H9 (cell line): ENCODE results near the gene ZFP92. TPM values are rescaled to one million over a fixed set of nuclear protein-coding genes. Genes with fewer than 3 reads are reported as not detected.

ENCODE experiments used
- DNase-seq: peaks from one replicate; pipeline ENCODE4 v3.0.0-alpha.2; 2017
- H2AFZ ChIP-seq: one replicate; pipeline ENCODE4 v1.6.1; 2013; ENCODE audit warnings: mild to moderate bottlenecking, low read length, control low read depth, moderate library complexity
- H2AK5ac ChIP-seq: 2 replicates; pipeline ENCODE4 v1.6.1; 2013; ENCODE audit warnings: low read length, control low read depth, mixed read lengths; ENCODE audit not compliant: insufficient read length
- H2BK120ac ChIP-seq: one replicate; pipeline ENCODE4 v1.6.1; 2013; ENCODE audit warnings: low read depth, mild to moderate bottlenecking, low read length, control low read depth, inconsistent platforms; ENCODE audit not compliant: poor library complexity, severe bottlenecking
- H2BK12ac ChIP-seq: 2 replicates; pipeline ENCODE4 v1.6.1; 2013; ENCODE audit warnings: low read length, control low read depth, mixed read lengths, low read depth; ENCODE audit not compliant: insufficient read length
- H2BK15ac ChIP-seq: 2 replicates; pipeline ENCODE4 v1.6.1; 2013; ENCODE audit warnings: low read depth, low read length, control low read depth
- H2BK20ac ChIP-seq: one replicate; pipeline ENCODE4 v1.6.1; 2013; ENCODE audit warnings: low read depth, mild to moderate bottlenecking, low read length, control low read depth, inconsistent platforms; ENCODE audit not compliant: poor library complexity, severe bottlenecking
- H2BK5ac ChIP-seq: 2 replicates; pipeline ENCODE4 v1.6.1; 2013; ENCODE audit warnings: low read length, control low read depth, mixed read lengths; ENCODE audit not compliant: insufficient read length
- H3K14ac ChIP-seq: 2 replicates; pipeline ENCODE4 v1.6.1; 2013; ENCODE audit warnings: low read length, control low read depth; ENCODE audit not compliant: insufficient read depth
- H3K18ac ChIP-seq: 2 replicates; pipeline ENCODE4 v1.6.1; 2013; ENCODE audit warnings: low read depth, mild to moderate bottlenecking, mixed read lengths, low read length, control low read depth; ENCODE audit not compliant: insufficient read length
- H3K23ac ChIP-seq: 2 replicates; pipeline ENCODE4 v1.6.1; 2013; ENCODE audit warnings: low read length, control low read depth, mixed read lengths, low read depth; ENCODE audit not compliant: insufficient read length
- H3K23me2 ChIP-seq: 2 replicates; pipeline ENCODE4 v1.6.1; 2013; ENCODE audit warnings: low read depth, mild to moderate bottlenecking, mixed read lengths, low read length, control low read depth; ENCODE audit not compliant: insufficient read length, poor library complexity, severe bottlenecking
- H3K27ac ChIP-seq: 2 replicates; pipeline ENCODE4 v1.5.1; 2013; ENCODE audit warnings: low read length, control low read depth, mixed read lengths, low read depth; ENCODE audit not compliant: insufficient read length
- H3K27me3 ChIP-seq: 2 replicates; pipeline ENCODE4 v1.6.1; 2013; ENCODE audit warnings: low read length, control low read depth, inconsistent platforms; ENCODE audit not compliant: insufficient read depth
- H3K4ac ChIP-seq: 2 replicates; pipeline ENCODE4 v1.6.1; 2013; ENCODE audit warnings: low read depth, mild to moderate bottlenecking, control low read depth, inconsistent platforms, low read length, moderate library complexity
- H3K4me1 ChIP-seq: 2 replicates; pipeline ENCODE4 v1.6.1; 2013; ENCODE audit warnings: low read length, control low read depth, inconsistent platforms; ENCODE audit not compliant: insufficient read depth
- H3K4me2 ChIP-seq: 2 replicates; pipeline ENCODE4 v1.6.1; 2013; ENCODE audit warnings: low read length, control low read depth, mixed read lengths; ENCODE audit not compliant: insufficient read length, insufficient read depth
- H3K56ac ChIP-seq: 2 replicates; pipeline ENCODE4 v1.6.1; 2013; ENCODE audit warnings: low read depth, mild to moderate bottlenecking, mixed read lengths, low read length, control low read depth; ENCODE audit not compliant: insufficient read length
- H3K79me1 ChIP-seq: 2 replicates; pipeline ENCODE4 v1.6.1; 2013; ENCODE audit warnings: low read depth, mild to moderate bottlenecking, moderate library complexity, low read length, control low read depth, inconsistent platforms; ENCODE audit not compliant: insufficient read depth, poor library complexity, severe bottlenecking
- H3K79me2 ChIP-seq: 2 replicates; pipeline ENCODE4 v1.6.1; 2013; ENCODE audit warnings: low read length, control low read depth, inconsistent platforms; ENCODE audit not compliant: insufficient read depth
- H3K9ac ChIP-seq: 2 replicates; pipeline ENCODE4 v1.6.1; 2013; ENCODE audit warnings: low read length, control low read depth, mixed read lengths; ENCODE audit not compliant: insufficient read length; ENCODE audit errors: extremely low read depth
- H3K9me3 ChIP-seq: one replicate; pipeline ENCODE4 v1.6.1; 2013; ENCODE audit warnings: low read depth, low read length, inconsistent platforms; ENCODE audit not compliant: control insufficient read depth
- H3T11ph ChIP-seq: one replicate; pipeline ENCODE4 v1.6.1; 2013; ENCODE audit warnings: mild to moderate bottlenecking, low read length, control low read depth, inconsistent platforms
- H4K20me1 ChIP-seq: one replicate; pipeline ENCODE4 v1.6.1; 2013; ENCODE audit not compliant: control insufficient read depth, insufficient read length, insufficient read depth
- H4K5ac ChIP-seq: 2 replicates; pipeline ENCODE4 v1.6.1; 2013; ENCODE audit warnings: low read depth, mild to moderate bottlenecking, mixed read lengths, low read length, control low read depth; ENCODE audit not compliant: insufficient read length
- H4K8ac ChIP-seq: replicated peaks from 2 replicates; pipeline ENCODE4 v1.6.1; 2013; ENCODE audit warnings: low read length, control low read depth, mixed read lengths, low read depth; ENCODE audit not compliant: insufficient read length
- H4K91ac ChIP-seq: 2 replicates; pipeline ENCODE4 v1.6.1; 2013; ENCODE audit warnings: low read depth, mild to moderate bottlenecking, moderate library complexity, mixed read lengths, low read length, control low read depth; ENCODE audit not compliant: insufficient read length
- H3K27ac Mint-ChIP-seq, 3 experiments: 2 replicates in 2 of 3; 3 replicates in 1 of 3; pipeline ENCODE4 v1.8.0; 2020 to 2021; ENCODE audit warnings: mixed read lengths in 3 of 3, mild to moderate bottlenecking in 1 of 3, moderate library complexity in 1 of 3
- H3K27me3 Mint-ChIP-seq: 2 replicates; pipeline ENCODE4 v1.8.0; 2021; ENCODE audit warnings: low read depth, mild to moderate bottlenecking, moderate library complexity, mixed read lengths
- H3K36me3 Mint-ChIP-seq, 3 experiments: 2 replicates in 2 of 3; 3 replicates in 1 of 3; pipeline ENCODE4 v1.8.0; 2020 to 2021; ENCODE audit warnings: low read depth in 3 of 3, mixed read lengths in 3 of 3; ENCODE audit not compliant: insufficient read depth in 1 of 3
- H3K4me1 Mint-ChIP-seq, 2 experiments: 2 replicates each; pipeline ENCODE4 v1.8.0; 2020; ENCODE audit warnings: mixed read lengths in 2 of 2
- H3K4me3 Mint-ChIP-seq, 2 experiments: 2 replicates in 1 of 2; 3 replicates in 1 of 2; pipeline ENCODE4 v1.8.0; 2020 to 2021; ENCODE audit warnings: mild to moderate bottlenecking in 2 of 2, mixed read lengths in 2 of 2, moderate library complexity in 1 of 2
- H3K9me3 Mint-ChIP-seq, 2 experiments: 2 replicates in 1 of 2; 3 replicates in 1 of 2; pipeline ENCODE4 v1.8.0; 2020; ENCODE audit warnings: mild to moderate bottlenecking in 2 of 2, mixed read lengths in 2 of 2, moderate library complexity in 1 of 2
- CTCF ChIP-seq: fragments of 200-600 bp; sonication (generic); conservative IDR thresholded peaks from 3 replicates; pipeline ENCODE4 v1.8.0; 2021; ENCODE audit warnings: antibody characterized with exemption, mild to moderate bottlenecking
- WGBS: extraction: QIAGEN DNeasy Blood & Tissue Kit; methylation state at CpG from one replicate; pipeline ENCODE4 v1.1.7; 2013; ENCODE audit warnings: missing lambda C conversion rate, low lambda C conversion rate, mixed read lengths; ENCODE audit not compliant: insufficient read length; ENCODE audit errors: extremely low coverage; 5-methylcytosine and 5-hydroxymethylcytosine counted together
- total RNA-seq: library from RNA; stranded (reverse); gene quantifications from 2 replicates; pipeline ENCODE4 v1.2.1, GENCODE V29; 2021

ZFP92 gene
- total RNA-seq, 1 experiment from 2014 or later = 0.68 TPM

- Mint-ChIP-seq H3K9me3 (peaks cover 61 to 77% of the 10 kb centered on the region in 2 experiments), H3K4me3 (no peak overlapping the region), H3K36me3 (peaks cover 8 to 10% (median 10%) of the 10 kb centered on the region in 3 experiments; a peak in 4 of 7 replicates), H3K27me3 (peaks cover 47% of the 10 kb centered on the region), H3K27ac (no peak overlapping the region), H3K4me1 (peaks cover 7 to 8% of the 10 kb centered on the region in 2 experiments; a peak in 2 of 4 replicates)
- Histone ChIP-seq H3K23ac (no peak overlapping the region), H3T11ph (no peak overlapping the region), H3K79me1 (no peaks in the 10 kb centered on the region), H3K14ac (no peak overlapping the region), H4K91ac (no peak overlapping the region), H2BK20ac (no peak overlapping the region), H2AK5ac (no peak overlapping the region), H3K9me3 (peaks cover 31% of the 10 kb centered on the region), H3K4me2 (no peak overlapping the region), H3K18ac (no peak overlapping the region), H2BK120ac (no peak overlapping the region), H3K9ac (no peak overlapping the region), H3K27ac (no peak overlapping the region), H3K4ac (no peak overlapping the region), H2BK12ac (no peak overlapping the region), H2AFZ (no peak overlapping the region), H2BK5ac (no peak overlapping the region), H2BK15ac (no peak overlapping the region), H3K4me1 (no peaks in the 10 kb centered on the region), H3K27me3 (peaks cover 7% of the 10 kb centered on the region; the same call in 1 of the 2 replicates), H3K79me2 (no peaks in the 10 kb centered on the region), H4K8ac (no peak overlapping the region), H3K56ac (no peak overlapping the region), H4K5ac (no peak overlapping the region), H4K20me1 (no peaks in the 10 kb centered on the region), H3K23me2 (no peaks in the 10 kb centered on the region)
- no peak for TF ChIP-seq CTCF
- no CpG with 5 or more reads among the region's 12 CpGs for WGBS
- DNase-seq = no peak
Observed at GRCh38 chrX:153408871-153409351, 2.4 kb upstream of the ZFP92 start.
